ENCODE data around the gene RAB3A. TPM values are rescaled to one million over a fixed set of nuclear protein-coding genes. Genes with fewer than 3 reads are reported as not detected.

Gene RAB3A
- 0.38 to 0.86 TPM (median 0.75 TPM) in 5 replicates for total RNA-seq (2022; extraction: Qiagen RNA extraction)

GRCh38 chr19:18203863-18204393 lies at the start of gene RAB3A:
Gene RAB3A (minus strand): TSS chr19:18204042. CDS start chr19:18202740, 1,302 bp downstream.

GRCh38 chr19:18225702-18226468 lies 22.0 kb upstream of the RAB3A start, which contains the start of gene PDE4C:
Gene PDE4C (minus strand): TSS chr19:18226438. CDS start chr19:18226415, 23 bp downstream.

GRCh38 chr19:18192673-18193387 lies 11.0 kb downstream of the RAB3A start, which contains the start of gene MPV17L2:
Gene MPV17L2 (plus strand): TSS chr19:18193218. CDS start chr19:18193282, 64 bp downstream.

GRCh38 chr19:18173572-18174288 lies 30.1 kb downstream of the RAB3A start, which contains the start of gene IFI30:
Gene IFI30 (plus strand): TSS chr19:18173813. CDS start chr19:18173842, 29 bp downstream.

GRCh38 chr19:18152817-18153555 lies 50.9 kb downstream of the RAB3A start, which contains the start of gene PIK3R2:
Gene PIK3R2 (plus strand): TSS chr19:18153163. CDS start chr19:18155880, 2,717 bp downstream.

Other genes with a start within 250 kb of the RAB3A start
- gene KCNN1, start 236.9 kb downstream of the RAB3A start, total RNA-seq (2022; extraction: Qiagen RNA extraction), result 0.41 to 1.2 TPM (median 0.66 TPM) in 5 replicates
- 46.8 to 55.2 TPM (median 53.1 TPM) in 5 replicates for gene ARRDC2, start 195.9 kb downstream of the RAB3A start, total RNA-seq (2022; extraction: Qiagen RNA extraction)
- not detected in 5 replicates for gene IL12RB1, start 117.1 kb downstream of the RAB3A start, total RNA-seq (2022; extraction: Qiagen RNA extraction)
- 1.8 to 2.7 TPM (median 2.1 TPM) in 5 replicates for gene MAST3, start 106.3 kb downstream of the RAB3A start, total RNA-seq (2022; extraction: Qiagen RNA extraction)
- gene PIK3R2, start 50.9 kb downstream of the RAB3A start, total RNA-seq (2022; extraction: Qiagen RNA extraction), result 2.0 to 13.2 TPM (median 10.1 TPM) in 5 replicates
- 11.4 to 18.5 TPM (median 15.0 TPM) in 5 replicates for gene IFI30, start 30.2 kb downstream of the RAB3A start, total RNA-seq (2022; extraction: Qiagen RNA extraction)
- gene MPV17L2, start 10.8 kb downstream of the RAB3A start, total RNA-seq (2022; extraction: Qiagen RNA extraction), result 8.5 to 12.0 TPM (median 11.4 TPM) in 5 replicates
- 0.20 to 0.63 TPM (median 0.33 TPM) in 5 replicates for gene PDE4C, start 22.4 kb upstream of the RAB3A start, total RNA-seq (2022; extraction: Qiagen RNA extraction)
- 0.58 to 1.0 TPM (median 0.78 TPM) in 5 replicates for gene IQCN, start 70.4 kb upstream of the RAB3A start, total RNA-seq (2022; extraction: Qiagen RNA extraction)
- 21.8 to 47.6 TPM (median 41.7 TPM) in 5 replicates for gene JUND, start 77.6 kb upstream of the RAB3A start, total RNA-seq (2022; extraction: Qiagen RNA extraction)
- gene LSM4, start 119.0 kb upstream of the RAB3A start, total RNA-seq (2022; extraction: Qiagen RNA extraction), result 199 to 250 TPM (median 235 TPM) in 5 replicates
- gene PGPEP1, start 136.6 kb upstream of the RAB3A start, total RNA-seq (2022; extraction: Qiagen RNA extraction), result 2.3 to 3.5 TPM (median 2.8 TPM) in 5 replicates
- gene GDF15, start 182.1 kb upstream of the RAB3A start, total RNA-seq (2022; extraction: Qiagen RNA extraction), result 11.9 to 24.9 TPM (median 20.6 TPM) in 5 replicates
- not detected in 5 replicates for gene LRRC25, start 193.6 kb upstream of the RAB3A start, total RNA-seq (2022; extraction: Qiagen RNA extraction)
- gene SSBP4, start 215.4 kb upstream of the RAB3A start, total RNA-seq (2022; extraction: Qiagen RNA extraction), result 31.8 to 51.7 TPM (median 46.8 TPM) in 5 replicates
- 25.7 to 42.9 TPM (median 40.8 TPM) in 5 replicates for gene ISYNA1, start 234.1 kb upstream of the RAB3A start, total RNA-seq (2022; extraction: Qiagen RNA extraction)